Measurements from ENCODE around the gene TSC22D4. TPM values are rescaled to one million over a fixed set of nuclear protein-coding genes. Genes with fewer than 3 reads are reported as not detected.
"Not testable (repeated sequence)": the region's sequence is repeated elsewhere in the genome, so short reads cannot be mapped to it uniquely, and the experiment has no call there.

The TSC22D4 gene
- total RNA-seq, 1 donor from 2014 or later, result 18.8 TPM

DNA sequence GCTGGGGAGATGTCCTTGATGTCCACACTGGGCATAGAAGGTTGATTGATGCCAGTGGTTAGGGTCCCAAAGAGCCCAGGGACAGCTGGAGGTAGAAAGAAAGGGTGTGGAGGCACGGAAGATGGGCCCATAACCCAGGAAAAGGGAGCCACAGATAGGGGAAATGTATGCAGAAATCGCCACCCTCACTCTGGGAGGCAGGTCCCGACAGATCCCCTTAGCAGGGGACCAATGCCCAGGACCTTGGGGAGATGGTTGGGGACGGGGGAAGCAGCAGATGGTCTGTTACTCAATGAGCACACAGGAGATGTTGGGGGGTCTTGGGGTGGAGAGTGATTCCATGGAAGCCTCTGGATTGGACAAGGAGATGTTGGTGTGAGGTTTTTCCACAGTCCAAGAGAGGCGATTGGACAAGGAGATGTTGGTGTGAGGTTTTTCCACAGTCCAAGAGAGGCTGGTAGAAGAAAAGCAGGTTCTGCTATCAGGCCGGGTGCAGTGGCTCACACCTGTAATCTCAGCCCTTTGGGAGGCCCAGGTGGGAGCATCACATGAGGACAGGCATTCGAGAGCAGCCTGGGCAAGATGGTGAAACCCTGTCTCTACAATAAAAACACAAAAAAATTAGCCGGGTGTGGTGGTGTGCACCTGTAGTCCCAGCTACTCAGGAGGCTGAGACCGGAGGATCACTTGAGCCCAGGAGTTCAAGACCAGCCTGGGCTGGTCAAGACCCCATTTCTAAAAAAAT lies 35.7 kb downstream of the TSC22D4 start:
- no peak for DNase-seq

- no peak for DNase-seq
Measured at GRCh38 chr7:100441641-100442535, 37.1 kb downstream of the TSC22D4 start.

DNA sequence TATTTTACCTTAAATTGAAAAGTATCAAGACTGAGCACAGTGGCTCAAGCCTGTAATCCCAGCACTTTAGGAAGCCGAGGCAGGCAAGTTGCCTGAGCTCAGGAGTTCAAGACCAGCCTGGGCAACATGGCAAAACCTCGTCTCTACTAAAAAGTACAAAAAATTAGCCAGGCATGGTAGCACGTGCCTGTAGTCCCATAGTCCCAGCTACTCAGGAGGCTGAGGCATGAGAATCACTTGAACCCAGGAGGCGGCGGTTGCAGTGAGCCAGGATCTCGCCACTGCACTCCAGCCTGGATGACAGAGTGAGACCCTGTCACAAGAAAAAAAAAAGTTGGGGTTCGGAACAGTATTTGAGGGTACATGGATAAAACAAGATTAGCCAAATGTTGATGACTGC lies 39.8 kb downstream of the TSC22D4 start:
- not testable (repeated sequence) for DNase-seq

DNA sequence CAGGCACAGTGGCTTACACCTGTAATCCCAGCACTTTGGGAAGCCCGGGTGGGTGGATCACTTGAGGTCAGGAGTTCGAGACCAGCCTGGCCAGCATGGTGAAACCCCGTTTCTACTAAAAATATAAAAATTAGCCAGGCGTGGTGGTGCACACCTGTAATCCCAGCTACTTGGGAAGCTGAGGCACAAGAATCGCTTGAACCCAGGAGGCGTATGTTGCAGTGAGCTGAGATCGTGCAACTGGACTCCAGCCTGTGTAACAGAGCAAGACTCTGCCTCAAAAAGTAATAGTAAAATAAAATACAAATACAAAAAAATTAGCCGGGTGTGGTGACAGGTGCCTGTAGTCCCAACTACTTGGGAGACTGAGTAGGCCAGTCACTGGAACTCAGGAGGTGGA lies 40.3 kb downstream of the TSC22D4 start:
- not testable (repeated sequence) for DNase-seq

DNA sequence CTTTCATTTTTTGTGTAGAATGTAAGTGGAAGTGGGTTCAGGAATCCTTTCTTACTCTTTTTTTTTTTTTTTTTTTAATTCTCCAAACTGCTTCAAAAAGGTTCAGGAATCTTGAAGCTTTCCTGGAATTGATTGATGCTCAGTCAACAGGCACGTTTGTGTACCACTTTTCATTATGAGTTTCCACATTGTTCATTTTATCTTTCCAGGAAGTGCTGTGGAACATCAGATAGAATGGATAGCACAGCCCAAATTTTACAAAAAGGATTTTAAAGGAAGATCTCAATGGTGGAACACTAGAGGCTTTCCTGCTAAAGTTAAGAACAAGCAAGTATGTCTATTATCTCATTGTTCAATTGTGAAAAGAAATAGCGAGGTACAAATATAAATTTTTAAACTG lies 40.8 kb downstream of the TSC22D4 start:
- DNase-seq, result no peak

DNA sequence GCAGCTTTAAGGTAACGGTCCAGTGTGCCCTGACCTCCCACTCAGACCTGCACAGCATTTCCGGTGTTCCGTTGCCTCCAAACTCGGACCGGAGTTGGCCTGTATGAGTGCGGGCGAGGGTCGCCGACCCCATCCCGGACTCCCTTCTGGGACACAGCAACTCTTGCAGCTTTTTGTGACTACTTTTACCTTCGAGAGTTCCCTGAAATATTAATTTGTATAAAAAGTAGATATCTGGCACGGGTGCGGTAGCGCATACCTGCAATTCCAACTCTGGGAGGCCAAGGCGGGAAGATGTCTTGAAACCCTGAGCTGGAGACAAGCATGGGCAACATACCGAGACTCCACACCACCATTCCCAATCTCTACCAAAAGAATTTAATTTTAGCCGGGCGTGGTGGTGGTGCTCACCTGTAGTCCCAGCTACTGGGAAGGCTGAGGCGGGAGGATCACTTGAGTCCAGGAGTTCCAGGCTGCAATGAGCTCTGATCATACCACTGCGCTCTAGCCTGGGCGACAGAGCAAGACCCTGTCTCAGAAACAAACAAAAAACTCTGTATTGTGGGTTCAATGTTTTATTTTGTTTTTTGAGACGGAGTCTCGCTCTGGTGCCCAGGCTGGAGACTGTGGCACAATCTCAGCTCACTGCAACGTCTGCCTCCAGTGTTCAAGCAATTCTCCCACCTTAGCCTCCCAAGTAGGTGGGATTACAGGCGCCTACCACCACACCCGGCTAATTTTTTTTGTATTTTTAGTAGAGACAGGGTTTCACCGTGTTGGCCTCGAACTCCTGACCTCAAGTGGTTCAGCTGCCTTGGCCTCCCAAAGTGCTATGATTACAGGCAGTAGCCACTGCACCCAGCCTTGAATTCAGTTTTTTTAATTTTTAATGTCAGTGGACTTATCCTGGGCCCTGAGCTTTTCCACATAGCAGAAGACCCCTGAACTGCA lies 41.6 kb downstream of the TSC22D4 start:
- DNase-seq, result no peak

GRCh38 chr7:100435401-100436304 lies 43.4 kb downstream of the TSC22D4 start:
- DNase-seq, result no peak

- no peak for DNase-seq
Measured at GRCh38 chr7:100434297-100435144, 44.5 kb downstream of the TSC22D4 start.

DNA sequence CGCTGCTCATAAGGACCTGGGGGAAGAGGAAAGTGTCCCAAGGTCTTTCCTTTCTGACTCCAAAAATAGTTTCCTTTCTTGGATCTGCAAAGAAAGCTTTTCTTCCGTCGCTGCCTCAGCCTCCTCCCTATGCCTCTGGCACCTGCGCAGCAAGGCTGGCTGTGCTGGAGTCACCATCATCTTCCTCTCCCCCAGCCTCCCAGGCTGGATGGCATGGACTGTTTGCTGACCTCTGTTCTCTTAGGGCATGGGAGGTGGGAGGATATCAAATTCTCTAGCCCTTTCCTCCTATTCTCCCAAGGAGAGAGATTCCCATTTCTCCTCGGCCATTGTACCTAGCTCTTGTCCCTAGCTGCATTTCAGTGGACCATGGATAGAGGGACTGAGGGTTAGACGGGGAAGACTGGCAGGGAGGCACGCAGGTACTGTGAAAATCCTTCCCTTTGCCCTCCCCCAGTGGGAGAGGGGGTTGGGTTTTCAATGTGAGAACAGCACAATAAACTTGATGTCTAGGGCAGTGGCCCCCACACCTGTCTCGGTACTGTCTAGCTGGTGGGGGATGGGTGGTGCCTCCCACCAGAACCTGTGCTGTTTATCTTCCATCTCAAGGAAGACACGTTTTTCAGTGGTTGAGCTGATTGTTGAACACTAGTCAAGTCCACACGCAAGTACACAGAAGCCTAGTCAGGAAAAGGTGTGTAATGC lies 45.3 kb downstream of the TSC22D4 start:
- no peak for DNase-seq

- no peak for DNase-seq
Measured at GRCh38 chr7:100433276-100433591, 45.8 kb downstream of the TSC22D4 start.

DNA sequence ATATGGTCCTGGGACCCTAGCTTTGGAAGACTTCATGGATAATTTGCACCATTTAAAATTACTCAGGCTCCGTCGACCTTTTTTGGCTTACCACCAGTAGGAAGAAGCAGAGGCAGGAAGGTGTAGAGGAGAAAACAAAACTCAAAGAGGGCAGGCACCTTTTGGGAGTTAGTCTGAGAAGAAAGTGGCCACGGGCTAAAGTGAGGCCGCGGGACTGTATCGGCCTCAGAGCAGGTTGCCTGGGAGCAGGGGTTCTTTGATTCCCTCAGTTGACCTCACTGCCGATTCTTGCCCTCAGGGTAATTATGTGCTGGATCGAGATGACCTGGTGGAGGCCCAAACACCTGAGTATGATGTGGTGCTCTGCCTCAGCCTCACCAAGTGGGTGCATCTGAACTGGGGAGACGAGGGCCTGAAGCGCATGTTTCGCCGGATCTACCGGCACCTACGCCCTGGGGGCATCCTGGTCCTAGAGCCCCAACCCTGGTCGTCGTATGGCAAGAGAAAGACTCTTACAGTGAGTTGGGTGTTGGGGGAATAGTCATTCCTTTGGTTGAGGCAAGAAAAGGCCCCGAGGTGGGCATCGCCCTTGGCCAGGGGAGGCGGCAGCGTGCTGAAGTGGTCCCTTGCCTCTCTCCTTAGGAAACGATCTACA lies 46.3 kb downstream of the TSC22D4 start:
- no peak for DNase-seq

DNA sequence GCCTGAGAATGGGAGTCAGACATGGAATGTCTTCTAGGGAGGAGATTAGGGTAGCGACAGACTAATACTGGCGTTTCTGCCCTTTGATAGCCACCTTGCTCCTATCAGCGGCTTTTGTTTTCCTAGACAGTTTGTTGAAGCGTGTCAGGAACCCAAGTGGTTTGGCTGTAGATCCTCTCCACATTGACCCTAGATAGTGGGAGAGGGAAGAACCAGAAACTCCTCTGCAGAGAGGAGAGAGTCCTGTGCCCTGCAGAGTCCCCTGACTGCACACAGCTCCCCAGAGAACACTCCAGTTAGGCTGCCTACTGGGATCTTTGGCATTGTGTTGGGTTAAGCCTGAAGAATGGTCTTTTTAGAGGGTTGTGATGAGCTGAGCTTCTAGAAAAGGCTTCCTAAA lies 47.0 kb downstream of the TSC22D4 start:
- no peak for DNase-seq

DNA sequence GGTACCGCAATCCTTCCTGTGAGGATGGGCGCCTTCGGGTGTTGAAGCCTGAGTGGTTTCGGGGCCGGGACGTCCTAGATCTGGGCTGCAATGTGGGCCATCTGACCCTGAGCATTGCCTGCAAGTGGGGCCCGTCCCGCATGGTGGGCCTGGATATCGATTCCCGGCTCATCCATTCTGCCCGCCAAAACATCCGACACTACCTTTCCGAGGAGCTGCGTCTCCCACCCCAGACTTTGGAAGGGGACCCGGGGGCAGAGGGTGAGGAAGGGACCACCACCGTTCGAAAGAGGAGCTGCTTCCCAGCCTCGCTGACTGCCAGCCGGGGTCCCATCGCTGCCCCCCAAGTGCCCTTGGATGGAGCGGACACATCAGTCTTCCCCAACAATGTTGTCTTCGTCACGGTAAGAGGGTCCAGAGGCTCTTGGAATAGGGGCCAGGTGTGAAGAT lies 47.7 kb downstream of the TSC22D4 start:
- DNase-seq, result no peak

DNA sequence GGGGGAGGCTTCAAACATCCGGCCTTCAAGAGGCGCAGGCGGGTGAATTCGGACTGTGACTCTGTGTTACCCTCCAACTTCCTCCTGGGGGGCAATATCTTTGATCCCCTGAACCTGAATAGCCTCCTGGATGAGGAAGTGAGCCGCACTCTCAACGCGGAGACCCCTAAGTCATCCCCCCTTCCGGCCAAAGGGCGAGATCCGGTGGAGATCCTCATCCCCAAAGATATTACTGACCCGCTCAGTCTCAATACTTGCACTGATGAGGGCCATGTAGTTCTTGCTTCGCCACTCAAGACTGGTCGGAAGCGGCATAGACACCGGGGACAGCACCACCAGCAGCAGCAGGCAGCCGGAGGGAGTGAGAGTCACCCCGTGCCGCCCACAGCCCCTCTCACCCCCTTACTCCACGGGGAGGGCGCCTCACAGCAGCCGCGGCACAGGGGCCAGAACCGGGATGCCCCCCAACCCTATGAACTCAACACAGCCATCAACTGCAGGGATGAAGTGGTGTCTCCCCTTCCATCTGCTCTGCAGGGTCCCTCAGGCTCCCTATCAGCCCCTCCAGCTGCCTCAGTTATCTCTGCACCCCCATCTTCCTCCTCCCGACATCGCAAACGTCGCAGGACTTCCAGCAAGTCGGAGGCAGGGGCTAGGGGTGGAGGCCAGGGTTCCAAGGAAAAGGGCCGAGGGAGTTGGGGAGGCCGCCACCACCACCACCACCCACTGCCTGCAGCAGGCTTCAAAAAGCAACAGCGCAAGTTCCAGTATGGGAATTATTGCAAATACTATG lies 48.3 kb downstream of the TSC22D4 start:
- DNase-seq, result peak; percentile 51

DNA sequence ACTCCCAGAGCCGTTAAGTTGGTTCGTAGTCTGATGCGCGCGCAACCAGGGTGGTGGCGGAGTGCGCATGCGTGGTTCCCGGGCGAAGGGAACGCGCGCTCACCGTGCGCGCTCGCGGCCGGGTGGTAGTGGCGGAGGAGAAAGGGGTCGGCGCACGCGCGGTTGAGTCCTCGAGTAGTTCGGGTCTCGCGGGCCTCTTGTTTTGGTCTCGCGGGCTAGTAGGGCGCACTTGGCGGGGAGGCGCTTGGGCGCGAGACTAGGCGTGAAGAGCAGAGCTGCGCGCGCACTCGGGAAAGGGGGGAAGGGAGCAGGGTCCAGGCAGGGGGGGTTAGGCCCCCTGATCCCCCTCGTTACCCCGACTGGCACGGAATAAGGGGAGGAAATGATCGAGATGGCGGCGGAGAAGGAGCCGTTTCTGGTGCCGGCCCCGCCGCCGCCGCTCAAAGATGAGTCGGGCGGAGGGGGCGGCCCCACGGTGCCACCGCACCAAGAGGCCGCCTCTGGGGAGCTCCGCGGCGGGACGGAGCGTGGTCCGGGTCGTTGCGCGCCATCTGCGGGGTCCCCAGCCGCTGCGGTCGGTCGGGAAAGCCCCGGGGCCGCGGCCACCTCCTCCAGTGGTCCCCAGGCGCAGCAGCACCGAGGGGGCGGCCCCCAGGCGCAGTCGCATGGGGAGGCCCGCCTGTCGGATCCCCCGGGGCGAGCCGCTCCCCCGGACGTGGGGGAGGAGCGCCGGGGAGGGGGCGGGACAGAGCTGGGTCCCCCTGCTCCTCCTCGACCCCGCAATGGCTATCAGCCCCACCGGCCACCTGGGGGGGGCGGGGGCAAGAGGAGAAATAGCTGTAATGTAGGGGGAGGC lies 49.1 kb downstream of the TSC22D4 start, which contains the start of gene MEPCE:
MEPCE (plus strand) TSS at position 195 of the 856 bp plus-strand sequence; CDS start at position 383, 188 bp downstream.
- DNase-seq, result peak; percentile 98

DNA sequence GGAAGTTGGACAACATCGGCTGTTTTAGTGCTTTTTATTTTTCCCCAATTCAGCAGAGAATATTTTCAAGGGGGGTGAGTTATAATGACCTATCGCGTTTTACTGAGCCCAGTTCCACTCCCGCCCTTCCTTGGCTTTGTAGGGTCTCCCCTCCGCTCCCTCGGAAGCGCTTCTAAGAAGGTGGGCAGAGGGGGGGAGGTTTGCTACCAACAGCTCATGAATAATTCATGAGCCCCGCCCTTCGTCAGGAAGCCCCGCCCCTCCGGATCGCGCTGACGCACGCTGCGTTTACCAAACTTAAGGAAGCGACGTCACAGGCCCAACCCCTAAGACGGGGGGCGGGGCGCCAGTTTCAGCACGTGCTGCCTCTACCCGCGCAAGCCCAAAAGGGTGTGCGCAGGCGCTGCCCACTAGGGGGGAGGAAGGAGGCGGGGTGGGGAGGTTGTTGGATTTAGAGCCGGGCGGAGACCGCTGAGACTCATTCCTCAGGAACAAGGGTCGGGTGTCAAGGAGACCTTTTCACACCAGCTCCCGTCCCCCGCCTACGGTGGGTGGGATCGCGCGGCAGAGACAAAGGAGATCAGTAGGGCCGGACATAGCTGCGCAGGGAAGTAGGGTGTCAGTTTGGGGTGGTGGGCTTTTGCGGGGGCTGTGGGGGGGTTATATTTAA lies 49.9 kb downstream of the TSC22D4 start:
- DNase-seq, result peak; percentile 100
